Measurements from ENCODE around the gene BMP5.

DNA sequence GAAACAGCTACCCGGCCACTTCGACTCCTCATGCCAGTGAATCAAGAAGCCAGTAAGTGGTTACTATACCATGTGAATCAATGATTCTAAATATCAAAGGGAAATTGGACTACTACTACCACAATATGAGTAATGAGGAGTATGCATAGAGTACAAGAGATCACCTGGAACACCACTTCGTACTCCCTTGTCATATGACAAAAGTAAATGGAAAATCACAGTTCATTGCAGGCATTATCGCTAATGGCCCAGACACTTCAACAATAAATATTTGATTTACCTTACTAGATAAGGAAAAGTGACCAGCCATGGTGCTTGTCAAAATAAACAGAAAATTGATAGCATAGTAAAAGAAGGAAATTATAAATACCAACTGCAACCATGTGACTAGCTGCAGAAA is 73.1 kb downstream of the BMP5 start:
- TF ChIP-seq, protein P1, sequence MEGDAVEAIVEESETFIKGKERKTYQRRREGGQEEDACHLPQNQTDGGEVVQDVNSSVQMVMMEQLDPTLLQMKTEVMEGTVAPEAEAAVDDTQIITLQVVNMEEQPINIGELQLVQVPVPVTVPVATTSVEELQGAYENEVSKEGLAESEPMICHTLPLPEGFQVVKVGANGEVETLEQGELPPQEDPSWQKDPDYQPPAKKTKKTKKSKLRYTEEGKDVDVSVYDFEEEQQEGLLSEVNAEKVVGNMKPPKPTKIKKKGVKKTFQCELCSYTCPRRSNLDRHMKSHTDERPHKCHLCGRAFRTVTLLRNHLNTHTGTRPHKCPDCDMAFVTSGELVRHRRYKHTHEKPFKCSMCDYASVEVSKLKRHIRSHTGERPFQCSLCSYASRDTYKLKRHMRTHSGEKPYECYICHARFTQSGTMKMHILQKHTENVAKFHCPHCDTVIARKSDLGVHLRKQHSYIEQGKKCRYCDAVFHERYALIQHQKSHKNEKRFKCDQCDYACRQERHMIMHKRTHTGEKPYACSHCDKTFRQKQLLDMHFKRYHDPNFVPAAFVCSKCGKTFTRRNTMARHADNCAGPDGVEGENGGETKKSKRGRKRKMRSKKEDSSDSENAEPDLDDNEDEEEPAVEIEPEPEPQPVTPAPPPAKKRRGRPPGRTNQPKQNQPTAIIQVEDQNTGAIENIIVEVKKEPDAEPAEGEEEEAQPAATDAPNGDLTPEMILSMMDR (IDR thresholded peaks at IDR 0.05; ENCODE audit: poor library complexity, severe bottlenecking), result no peak
- TF ChIP-seq EZH2 (IDR thresholded peaks at IDR 0.05; ENCODE audit: borderline replicate concordance, insufficient read depth, low read length, poor library complexity, severe bottlenecking) (no peak), TAF1 (IDR thresholded peaks at IDR 0.05; ENCODE audit: low read depth) (no peak), POLR2AphosphoS5 (IDR thresholded peaks at IDR 0.05) (no peak), REST (IDR thresholded peaks at IDR 0.05; ENCODE audit: borderline replicate concordance) (no peak), SMC3 (conservative IDR thresholded peaks at IDR 0.05; ENCODE audit: poor library complexity) (no peak), EP300 (conservative IDR thresholded peaks at IDR 0.05; ENCODE audit: poor library complexity, severe bottlenecking) (no peak), RAD21 (conservative IDR thresholded peaks at IDR 0.05) (no peak), MXI1 (conservative IDR thresholded peaks at IDR 0.05; ENCODE audit: poor library complexity, severe bottlenecking) (no peak)
